PC-3 (cell line): Measurements from ENCODE around the gene GABRB3.

ENCODE experiments used
- CTCF ChIP-seq: fragments of 300-600 bp; sonication (generic); conservative IDR thresholded peaks from 2 replicates; pipeline ENCODE4 v1.5.1; 2017; ENCODE audit warnings: antibody characterized with exemption, low read depth, mild to moderate bottlenecking, low read length
- EZH2 ChIP-seq: fragments of 300-600 bp; sonication (generic); IDR thresholded peaks from one replicate; pipeline ENCODE4 v1.6.1; 2017; ENCODE audit warnings: antibody characterized with exemption, mild to moderate bottlenecking, low read length; ENCODE audit not compliant: unreplicated experiment
- EZH2phosphoT487 ChIP-seq: fragments of 300-600 bp; sonication (generic); IDR thresholded peaks from 2 replicates; pipeline ENCODE4 v1.6.1; 2018; ENCODE audit warnings: mild to moderate bottlenecking, antibody characterized with exemption, low read length, borderline replicate concordance

- TF ChIP-seq CTCF (no peak), EZH2phosphoT487 (no peak), EZH2 (no peak)
Measured at GRCh38 chr15:26562336-26562735, 210.5 kb downstream of the GABRB3 start.
